Activated naive CD8-positive, alpha-beta T cell (primary cell): ENCODE data around the gene C1QTNF6.
A peak's percentile ranks its signal among the peaks of the same experiment; 100 is the strongest.

Experiments used
- H3K27ac Mint-ChIP-seq: one replicate; pipeline ENCODE4 v1.8.0; 2021; ENCODE audit warnings: mixed read lengths
- H3K27me3 Mint-ChIP-seq: one replicate; pipeline ENCODE4 v1.8.0; 2021; ENCODE audit warnings: mixed read lengths
- H3K36me3 Mint-ChIP-seq: one replicate; pipeline ENCODE4 v1.8.0; 2021; ENCODE audit warnings: mixed read lengths
- H3K4me1 Mint-ChIP-seq: one replicate; pipeline ENCODE4 v1.8.0; 2021; ENCODE audit warnings: low read depth, mixed read lengths
- H3K4me3 Mint-ChIP-seq: one replicate; pipeline ENCODE4 v1.8.0; 2021; ENCODE audit warnings: mild to moderate bottlenecking, mixed read lengths
- H3K9me3 Mint-ChIP-seq: one replicate; pipeline ENCODE4 v1.8.0; 2021; ENCODE audit warnings: low read depth, mixed read lengths

C1QTNF6 gene

GRCh38 chr22:37192741-37193140, 4.7 kb upstream of the C1QTNF6 start:
- Mint-ChIP-seq H3K36me3 (no peaks in the 10 kb centered on the region), H3K27ac (peak overlapping the region; percentile 84), H3K4me3 (no peak overlapping the region), H3K4me1 (peaks cover 55% of the 10 kb centered on the region), H3K27me3 (no peaks in the 10 kb centered on the region), H3K9me3 (no peaks in the 10 kb centered on the region)

DNA sequence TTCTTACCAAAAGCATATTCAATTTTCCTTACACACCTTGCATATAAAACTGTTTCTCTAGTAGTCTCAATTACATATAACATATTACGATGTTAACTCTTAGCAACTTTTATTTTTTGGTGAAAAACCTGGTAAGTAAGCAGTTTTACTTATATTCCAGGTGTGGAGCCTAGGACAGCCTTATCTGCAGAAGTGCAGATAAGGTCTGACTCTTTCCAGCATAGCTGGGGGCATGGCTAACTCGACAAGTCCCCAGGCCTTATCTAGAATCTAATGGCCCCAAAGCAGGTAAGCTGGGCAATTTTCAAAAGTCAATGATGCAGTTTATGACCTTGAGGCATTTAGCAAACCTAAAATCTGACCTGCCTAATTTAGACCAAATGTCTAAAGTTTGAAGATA, 4.2 kb upstream of the C1QTNF6 start:
- Mint-ChIP-seq H3K4me3 (no peak overlapping the region), H3K9me3 (no peaks in the 10 kb centered on the region), H3K36me3 (no peaks in the 10 kb centered on the region), H3K27me3 (no peaks in the 10 kb centered on the region), H3K4me1 (peaks cover 55% of the 10 kb centered on the region), H3K27ac (peak overlapping the region; percentile 84)

GRCh38 chr22:37190262-37190780, 2.3 kb upstream of the C1QTNF6 start:
- H3K27ac Mint-ChIP-seq = no peak overlapping the region
- no peaks in the 10 kb centered on the region for H3K27me3 Mint-ChIP-seq
- peaks cover 65% of the 10 kb centered on the region for H3K4me1 Mint-ChIP-seq
- H3K4me3 Mint-ChIP-seq = no peak overlapping the region
- no peaks in the 10 kb centered on the region for H3K36me3 Mint-ChIP-seq
- no peaks in the 10 kb centered on the region for H3K9me3 Mint-ChIP-seq

- no peak overlapping the region for H3K4me3 Mint-ChIP-seq
- peak overlapping the region; percentile 24 for H3K27ac Mint-ChIP-seq
- peaks cover 58% of the 10 kb centered on the region for H3K4me1 Mint-ChIP-seq
- H3K36me3 Mint-ChIP-seq = no peaks in the 10 kb centered on the region
- no peaks in the 10 kb centered on the region for H3K9me3 Mint-ChIP-seq
- no peaks in the 10 kb centered on the region for H3K27me3 Mint-ChIP-seq
Observed at GRCh38 chr22:37188901-37189466, 937 bp upstream of the C1QTNF6 start.

- Mint-ChIP-seq H3K4me3 (no peak overlapping the region), H3K36me3 (no peaks in the 10 kb centered on the region), H3K27me3 (no peaks in the 10 kb centered on the region), H3K9me3 (no peaks in the 10 kb centered on the region), H3K27ac (no peak overlapping the region), H3K4me1 (peaks cover 51% of the 10 kb centered on the region)
Observed at GRCh38 chr22:37187552-37187890, 526 bp downstream of the C1QTNF6 start.

DNA sequence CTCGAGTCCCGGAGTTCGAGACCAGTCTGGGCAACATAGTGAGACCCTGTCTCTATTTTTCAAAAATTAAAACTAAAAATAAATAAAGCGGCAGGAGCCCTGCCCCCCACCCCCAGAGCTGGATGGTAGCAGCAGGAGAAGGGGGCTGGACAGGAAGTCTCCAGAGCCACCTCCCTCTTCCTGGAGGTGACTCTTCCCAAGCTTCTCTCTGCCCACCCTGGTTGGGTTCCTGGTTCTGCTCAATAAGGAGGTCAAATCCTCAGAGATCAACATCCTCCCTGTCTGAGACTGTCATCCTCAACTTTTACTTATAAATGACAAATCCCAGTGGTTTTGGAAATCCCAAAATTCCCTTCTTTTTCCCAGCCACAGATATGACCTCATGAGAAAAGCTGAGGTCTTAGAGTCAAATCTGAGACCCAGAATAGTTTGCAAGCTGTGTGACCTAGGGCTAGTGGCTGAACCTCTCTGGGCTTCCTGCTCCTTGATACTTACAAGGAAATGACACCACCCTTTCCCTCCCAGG, 987 bp downstream of the C1QTNF6 start:
- Mint-ChIP-seq H3K27me3 (no peaks in the 10 kb centered on the region), H3K36me3 (no peaks in the 10 kb centered on the region), H3K4me1 (peaks cover 50% of the 10 kb centered on the region), H3K4me3 (peak overlapping the region; percentile 83), H3K27ac (peak overlapping the region; percentile 89), H3K9me3 (no peaks in the 10 kb centered on the region)

- Mint-ChIP-seq H3K9me3 (no peaks in the 10 kb centered on the region), H3K27me3 (no peaks in the 10 kb centered on the region), H3K27ac (peak overlapping the region; percentile 89), H3K4me1 (peaks cover 53% of the 10 kb centered on the region), H3K4me3 (peak overlapping the region; percentile 83), H3K36me3 (no peaks in the 10 kb centered on the region)
Observed at GRCh38 chr22:37186228-37186996, 1.6 kb downstream of the C1QTNF6 start.

GRCh38 chr22:37185646-37186227, 2.3 kb downstream of the C1QTNF6 start:
- no peak overlapping the region for H3K4me3 Mint-ChIP-seq
- H3K27ac Mint-ChIP-seq = peak overlapping the region; percentile 89
- no peaks in the 10 kb centered on the region for H3K27me3 Mint-ChIP-seq
- H3K9me3 Mint-ChIP-seq = no peaks in the 10 kb centered on the region
- H3K36me3 Mint-ChIP-seq = no peaks in the 10 kb centered on the region
- H3K4me1 Mint-ChIP-seq = peaks cover 53% of the 10 kb centered on the region

DNA sequence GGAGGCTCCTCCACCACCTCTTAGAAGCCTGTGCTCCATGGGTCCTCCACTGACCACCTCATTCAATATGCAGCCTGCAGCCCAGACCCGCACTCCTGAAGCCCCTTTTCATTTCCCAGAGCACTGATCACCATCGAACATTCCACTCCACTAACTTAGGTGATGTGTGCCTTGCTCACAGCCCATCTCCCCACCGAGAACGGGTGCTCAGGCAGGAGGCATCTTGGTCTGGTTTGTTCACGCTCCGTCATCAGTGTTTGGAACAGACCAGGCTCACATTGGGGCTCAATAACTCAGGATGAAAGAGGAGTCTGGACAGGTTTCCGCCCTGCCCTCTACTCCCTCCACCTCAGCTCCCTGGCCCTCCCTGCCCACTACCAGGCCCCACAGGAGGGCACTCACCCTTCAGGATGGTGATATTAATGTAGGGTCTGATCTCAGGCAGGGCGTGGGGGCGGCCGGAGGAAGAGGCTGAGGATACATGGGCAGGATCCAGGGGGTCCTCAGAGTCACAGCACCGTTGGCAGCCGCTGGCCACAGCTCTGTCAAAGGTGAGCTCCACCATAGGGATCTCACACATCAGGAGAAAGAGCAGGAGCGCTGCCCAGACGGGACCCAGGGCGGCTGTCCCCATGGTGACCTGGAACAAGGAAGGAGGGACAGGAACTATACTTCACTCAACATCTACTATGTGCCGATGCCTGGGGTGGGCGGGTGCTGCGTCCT, 3.1 kb downstream of the C1QTNF6 start:
- Mint-ChIP-seq H3K4me3 (no peak overlapping the region), H3K4me1 (peaks cover 53% of the 10 kb centered on the region)

GRCh38 chr22:37184380-37184755, 3.7 kb downstream of the C1QTNF6 start:
- Mint-ChIP-seq H3K9me3 (no peaks in the 10 kb centered on the region), H3K4me1 (peaks cover 51% of the 10 kb centered on the region), H3K36me3 (no peaks in the 10 kb centered on the region), H3K27me3 (no peaks in the 10 kb centered on the region), H3K27ac (peak overlapping the region; percentile 28), H3K4me3 (no peak overlapping the region)

More for the DNA sequence above, 3.1 kb downstream of the C1QTNF6 start:
- H3K9me3 Mint-ChIP-seq = no peaks in the 10 kb centered on the region
- peak overlapping the region; percentile 34 for H3K27ac Mint-ChIP-seq
- H3K36me3 Mint-ChIP-seq = no peaks in the 10 kb centered on the region
- no peaks in the 10 kb centered on the region for H3K27me3 Mint-ChIP-seq

GRCh38 chr22:37183432-37184379, 4.3 kb downstream of the C1QTNF6 start:
- Mint-ChIP-seq H3K9me3 (no peaks in the 10 kb centered on the region), H3K27me3 (no peaks in the 10 kb centered on the region), H3K36me3 (no peaks in the 10 kb centered on the region), H3K27ac (no peak overlapping the region), H3K4me1 (peaks cover 45% of the 10 kb centered on the region), H3K4me3 (no peak overlapping the region)

GRCh38 chr22:37182949-37183245, 5.2 kb downstream of the C1QTNF6 start:
- Mint-ChIP-seq H3K9me3 (no peaks in the 10 kb centered on the region), H3K4me1 (peaks cover 43% of the 10 kb centered on the region), H3K36me3 (no peaks in the 10 kb centered on the region), H3K27ac (no peak overlapping the region), H3K27me3 (no peaks in the 10 kb centered on the region), H3K4me3 (no peak overlapping the region)

GRCh38 chr22:37182101-37182948, 5.7 kb downstream of the C1QTNF6 start:
- Mint-ChIP-seq H3K4me3 (no peak overlapping the region), H3K27me3 (no peaks in the 10 kb centered on the region), H3K27ac (no peak overlapping the region), H3K9me3 (no peaks in the 10 kb centered on the region), H3K36me3 (no peaks in the 10 kb centered on the region), H3K4me1 (peaks cover 43% of the 10 kb centered on the region)
